ENCODE measurements around the gene PTHLH.

PTHLH gene

GRCh38 chr12:27998658-27999057 is 26.1 kb upstream of the PTHLH start:
- Histone ChIP-seq H3K9me3 (ENCODE audit: control insufficient read depth in 2 of 2, low read length in 2 of 2) (no peaks in the 10 kb centered on the region), H3K27ac (ENCODE audit: low read depth in 2 of 2, low read length in 2 of 2) (no peak overlapping the region), H3K4me3 (ENCODE audit: low read length in 2 of 2) (no peak overlapping the region), H3K9ac (ENCODE audit: low read depth in 1 of 2, low read length in 2 of 2) (no peak overlapping the region), H3K4me1 (ENCODE audit: control insufficient read depth in 2 of 2, insufficient read depth in 2 of 2, low read length in 2 of 2) (no peaks in the 10 kb centered on the region), H3K36me3 (ENCODE audit: control insufficient read depth in 2 of 2, insufficient read depth in 2 of 2, low read length in 2 of 2) (no peaks in the 10 kb centered on the region), H3K27me3 (ENCODE audit: control insufficient read depth in 2 of 2, insufficient read depth in 2 of 2, low read length in 2 of 2) (no peaks in the 10 kb centered on the region)

GRCh38 chr12:27998170-27998569 is 25.6 kb upstream of the PTHLH start:
- no peaks in the 10 kb centered on the region for H3K27me3 ChIP-seq (ENCODE audit: control insufficient read depth in 2 of 2, insufficient read depth in 2 of 2, low read length in 2 of 2)
- no peaks in the 10 kb centered on the region for H3K4me1 ChIP-seq (ENCODE audit: control insufficient read depth in 2 of 2, insufficient read depth in 2 of 2, low read length in 2 of 2)
- H3K4me3 ChIP-seq (ENCODE audit: low read length in 2 of 2): no peak overlapping the region
- no peak overlapping the region for H3K27ac ChIP-seq (ENCODE audit: low read depth in 2 of 2, low read length in 2 of 2)
- no peak overlapping the region for H3K9ac ChIP-seq (ENCODE audit: low read depth in 1 of 2, low read length in 2 of 2)
- no peaks in the 10 kb centered on the region for H3K36me3 ChIP-seq (ENCODE audit: control insufficient read depth in 2 of 2, insufficient read depth in 2 of 2, low read length in 2 of 2)
- no peaks in the 10 kb centered on the region for H3K9me3 ChIP-seq (ENCODE audit: control insufficient read depth in 2 of 2, low read length in 2 of 2)

- Histone ChIP-seq H3K27ac (ENCODE audit: low read depth in 2 of 2, low read length in 2 of 2) (no peak overlapping the region), H3K9me3 (ENCODE audit: control insufficient read depth in 2 of 2, low read length in 2 of 2) (no peaks in the 10 kb centered on the region), H3K27me3 (ENCODE audit: control insufficient read depth in 2 of 2, insufficient read depth in 2 of 2, low read length in 2 of 2) (no peaks in the 10 kb centered on the region), H3K4me1 (ENCODE audit: control insufficient read depth in 2 of 2, insufficient read depth in 2 of 2, low read length in 2 of 2) (no peaks in the 10 kb centered on the region), H3K9ac (ENCODE audit: low read depth in 1 of 2, low read length in 2 of 2) (no peak overlapping the region), H3K4me3 (ENCODE audit: low read length in 2 of 2) (no peak overlapping the region), H3K36me3 (ENCODE audit: control insufficient read depth in 2 of 2, insufficient read depth in 2 of 2, low read length in 2 of 2) (no peaks in the 10 kb centered on the region)
These were observed 24.2 kb upstream of the PTHLH start for GRCh38 chr12:27996761-27997160.

DNA sequence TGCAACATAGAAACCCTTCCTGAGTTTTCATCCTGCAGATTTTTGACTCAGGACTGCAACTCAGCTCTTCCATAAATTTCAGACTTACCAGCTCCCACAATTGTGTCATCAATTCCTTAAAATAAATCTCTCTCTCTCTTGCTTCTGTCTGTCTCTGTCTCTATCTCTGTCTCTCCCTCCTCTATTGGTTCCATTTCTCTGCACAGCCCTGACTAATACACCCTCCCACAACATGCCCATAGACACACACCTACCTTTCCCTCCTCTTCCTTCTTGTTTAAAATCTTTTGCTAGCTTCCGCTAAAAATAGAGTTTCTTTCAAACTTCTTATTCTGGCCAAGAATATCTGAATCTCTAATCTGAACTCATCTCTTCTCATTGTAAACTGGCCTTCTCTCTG is 22.9 kb upstream of the PTHLH start:
- no peak overlapping the region for H3K4me3 ChIP-seq (ENCODE audit: low read length in 2 of 2)
- H3K9me3 ChIP-seq (ENCODE audit: control insufficient read depth in 2 of 2, low read length in 2 of 2): peaks cover 0 to 3% of the 10 kb centered on the region in 2 donors
- H3K27ac ChIP-seq (ENCODE audit: low read depth in 2 of 2, low read length in 2 of 2): no peak overlapping the region
- no peak overlapping the region for H3K9ac ChIP-seq (ENCODE audit: low read depth in 1 of 2, low read length in 2 of 2)
- H3K36me3 ChIP-seq (ENCODE audit: control insufficient read depth in 2 of 2, insufficient read depth in 2 of 2, low read length in 2 of 2): no peaks in the 10 kb centered on the region
- no peaks in the 10 kb centered on the region for H3K4me1 ChIP-seq (ENCODE audit: control insufficient read depth in 2 of 2, insufficient read depth in 2 of 2, low read length in 2 of 2)
- no peaks in the 10 kb centered on the region for H3K27me3 ChIP-seq (ENCODE audit: control insufficient read depth in 2 of 2, insufficient read depth in 2 of 2, low read length in 2 of 2)

- no peaks in the 10 kb centered on the region for H3K27me3 ChIP-seq (ENCODE audit: control insufficient read depth in 2 of 2, insufficient read depth in 2 of 2, low read length in 2 of 2)
- H3K36me3 ChIP-seq (ENCODE audit: control insufficient read depth in 2 of 2, insufficient read depth in 2 of 2, low read length in 2 of 2): no peaks in the 10 kb centered on the region
- H3K9me3 ChIP-seq (ENCODE audit: control insufficient read depth in 2 of 2, low read length in 2 of 2): peaks cover 0 to 3% of the 10 kb centered on the region in 2 donors
- no peak overlapping the region for H3K4me3 ChIP-seq (ENCODE audit: low read length in 2 of 2)
- no peaks in the 10 kb centered on the region for H3K4me1 ChIP-seq (ENCODE audit: control insufficient read depth in 2 of 2, insufficient read depth in 2 of 2, low read length in 2 of 2)
- no peak overlapping the region for H3K27ac ChIP-seq (ENCODE audit: low read depth in 2 of 2, low read length in 2 of 2)
- no peak overlapping the region for H3K9ac ChIP-seq (ENCODE audit: low read depth in 1 of 2, low read length in 2 of 2)
These were observed 16.2 kb upstream of the PTHLH start for GRCh38 chr12:27988594-27989233.

DNA sequence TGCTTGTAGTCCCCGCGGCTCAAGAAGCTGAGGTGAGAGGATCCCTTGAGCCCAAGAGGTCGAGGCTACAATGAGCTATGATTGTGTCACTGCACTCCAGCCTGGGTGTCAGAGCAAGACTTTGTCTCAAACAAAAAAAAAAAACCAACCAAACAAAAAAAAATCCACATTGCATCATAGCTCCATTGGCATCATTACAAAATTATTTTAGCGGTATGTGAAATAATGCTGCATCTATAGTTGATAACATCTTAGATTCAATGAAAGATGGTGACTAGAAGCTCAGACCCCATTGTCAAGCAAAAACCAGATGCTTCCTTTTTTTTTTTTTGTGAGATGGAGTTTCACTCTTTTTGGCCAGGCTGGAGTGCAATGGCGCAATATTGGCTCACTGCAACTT is 14.8 kb upstream of the PTHLH start:
- Histone ChIP-seq H3K9me3 (ENCODE audit: control insufficient read depth in 2 of 2, low read length in 2 of 2) (peaks cover 0 to 3% of the 10 kb centered on the region in 2 donors), H3K9ac (ENCODE audit: low read depth in 1 of 2, low read length in 2 of 2) (no peak overlapping the region), H3K27ac (ENCODE audit: low read depth in 2 of 2, low read length in 2 of 2) (no peak overlapping the region), H3K27me3 (ENCODE audit: control insufficient read depth in 2 of 2, insufficient read depth in 2 of 2, low read length in 2 of 2) (no peaks in the 10 kb centered on the region), H3K36me3 (ENCODE audit: control insufficient read depth in 2 of 2, insufficient read depth in 2 of 2, low read length in 2 of 2) (no peaks in the 10 kb centered on the region), H3K4me1 (ENCODE audit: control insufficient read depth in 2 of 2, insufficient read depth in 2 of 2, low read length in 2 of 2) (no peaks in the 10 kb centered on the region), H3K4me3 (ENCODE audit: low read length in 2 of 2) (no peak overlapping the region)

GRCh38 chr12:27984275-27984674 is 11.7 kb upstream of the PTHLH start:
- H3K27ac ChIP-seq (ENCODE audit: low read depth in 2 of 2, low read length in 2 of 2): no peak overlapping the region
- no peak overlapping the region for H3K4me3 ChIP-seq (ENCODE audit: low read length in 2 of 2)
- no peak overlapping the region for H3K9ac ChIP-seq (ENCODE audit: low read depth in 1 of 2, low read length in 2 of 2)
- H3K36me3 ChIP-seq (ENCODE audit: control insufficient read depth in 2 of 2, insufficient read depth in 2 of 2, low read length in 2 of 2): no peaks in the 10 kb centered on the region
- H3K4me1 ChIP-seq (ENCODE audit: control insufficient read depth in 2 of 2, insufficient read depth in 2 of 2, low read length in 2 of 2): no peaks in the 10 kb centered on the region
- H3K27me3 ChIP-seq (ENCODE audit: control insufficient read depth in 2 of 2, insufficient read depth in 2 of 2, low read length in 2 of 2): no peaks in the 10 kb centered on the region
- H3K9me3 ChIP-seq (ENCODE audit: control insufficient read depth in 2 of 2, low read length in 2 of 2): no peaks in the 10 kb centered on the region

DNA sequence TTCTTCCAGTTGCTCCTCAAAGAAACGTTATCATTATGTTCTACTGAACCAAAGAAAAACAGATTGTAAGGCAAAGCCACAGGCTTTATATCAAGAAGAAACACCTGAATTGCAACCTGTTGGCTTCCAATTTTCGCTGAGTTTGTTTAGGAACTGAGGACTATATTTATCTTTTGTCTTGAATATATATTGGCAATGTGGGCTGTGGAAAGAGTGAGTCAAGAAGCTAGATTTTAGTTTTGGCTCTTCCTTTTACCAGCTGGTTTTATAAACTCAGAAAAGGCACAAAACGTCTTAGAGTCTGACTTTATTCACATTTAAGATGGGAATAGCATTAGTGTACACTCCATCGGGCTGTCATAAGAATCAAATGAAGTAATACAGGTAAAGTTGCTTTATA is 10.4 kb upstream of the PTHLH start:
- Histone ChIP-seq H3K36me3 (ENCODE audit: control insufficient read depth in 2 of 2, insufficient read depth in 2 of 2, low read length in 2 of 2) (no peaks in the 10 kb centered on the region), H3K27me3 (ENCODE audit: control insufficient read depth in 2 of 2, insufficient read depth in 2 of 2, low read length in 2 of 2) (peaks cover 0 to 2% of the 10 kb centered on the region in 2 donors), H3K9me3 (ENCODE audit: control insufficient read depth in 2 of 2, low read length in 2 of 2) (no peaks in the 10 kb centered on the region), H3K27ac (ENCODE audit: low read depth in 2 of 2, low read length in 2 of 2) (no peak overlapping the region), H3K9ac (ENCODE audit: low read depth in 1 of 2, low read length in 2 of 2) (no peak overlapping the region), H3K4me3 (ENCODE audit: low read length in 2 of 2) (no peak overlapping the region), H3K4me1 (ENCODE audit: control insufficient read depth in 2 of 2, insufficient read depth in 2 of 2, low read length in 2 of 2) (no peaks in the 10 kb centered on the region)

DNA sequence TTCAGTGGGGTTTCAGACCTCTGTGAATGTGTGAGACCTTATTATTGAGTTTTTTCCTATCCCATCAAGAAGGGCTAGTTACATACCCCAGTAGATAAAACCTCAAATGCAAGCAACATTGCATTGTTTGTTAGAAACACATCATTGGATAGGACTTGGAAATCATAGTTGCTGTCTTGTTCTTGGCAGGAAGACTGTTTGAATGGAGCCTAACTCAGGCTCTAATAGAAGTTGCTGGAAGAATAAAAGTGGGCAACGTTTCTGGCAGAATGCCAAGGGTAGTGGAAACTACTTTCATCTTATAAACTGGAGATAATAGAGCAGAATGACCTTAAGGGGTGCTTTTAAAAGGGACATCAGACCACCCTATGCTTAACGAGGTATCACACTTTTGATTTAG is 9.9 kb upstream of the PTHLH start:
- no peak overlapping the region for H3K4me3 ChIP-seq (ENCODE audit: low read length in 2 of 2)
- no peaks in the 10 kb centered on the region for H3K36me3 ChIP-seq (ENCODE audit: control insufficient read depth in 2 of 2, insufficient read depth in 2 of 2, low read length in 2 of 2)
- no peaks in the 10 kb centered on the region for H3K9me3 ChIP-seq (ENCODE audit: control insufficient read depth in 2 of 2, low read length in 2 of 2)
- no peaks in the 10 kb centered on the region for H3K4me1 ChIP-seq (ENCODE audit: control insufficient read depth in 2 of 2, insufficient read depth in 2 of 2, low read length in 2 of 2)
- H3K9ac ChIP-seq (ENCODE audit: low read depth in 1 of 2, low read length in 2 of 2): no peak overlapping the region
- H3K27ac ChIP-seq (ENCODE audit: low read depth in 2 of 2, low read length in 2 of 2): no peak overlapping the region
- H3K27me3 ChIP-seq (ENCODE audit: control insufficient read depth in 2 of 2, insufficient read depth in 2 of 2, low read length in 2 of 2): peaks cover 0 to 3% of the 10 kb centered on the region in 2 donors

DNA sequence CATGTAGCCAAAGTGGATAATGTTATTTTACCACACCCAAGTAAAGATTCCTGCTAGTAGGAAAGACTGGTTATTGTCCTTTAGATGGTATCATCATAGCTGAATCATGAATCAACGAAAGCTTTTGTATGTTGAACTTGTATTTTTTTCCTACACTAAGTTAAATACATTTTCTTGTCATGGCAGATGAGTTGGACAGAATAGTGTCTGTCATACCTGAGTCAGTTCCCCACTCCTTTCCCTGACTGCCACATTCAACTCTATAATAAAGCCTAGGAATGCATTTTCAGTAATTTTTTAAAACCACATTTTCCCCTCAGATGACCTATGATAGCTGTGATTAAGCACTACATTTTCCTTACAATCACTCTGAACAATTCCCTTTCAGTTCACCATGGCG is 9.3 kb upstream of the PTHLH start:
- Histone ChIP-seq H3K36me3 (ENCODE audit: control insufficient read depth in 2 of 2, insufficient read depth in 2 of 2, low read length in 2 of 2) (no peaks in the 10 kb centered on the region), H3K4me3 (ENCODE audit: low read length in 2 of 2) (no peak overlapping the region), H3K27me3 (ENCODE audit: control insufficient read depth in 2 of 2, insufficient read depth in 2 of 2, low read length in 2 of 2) (peaks cover 0 to 3% of the 10 kb centered on the region in 2 donors), H3K4me1 (ENCODE audit: control insufficient read depth in 2 of 2, insufficient read depth in 2 of 2, low read length in 2 of 2) (no peaks in the 10 kb centered on the region), H3K9me3 (ENCODE audit: control insufficient read depth in 2 of 2, low read length in 2 of 2) (no peaks in the 10 kb centered on the region), H3K9ac (ENCODE audit: low read depth in 1 of 2, low read length in 2 of 2) (no peak overlapping the region), H3K27ac (ENCODE audit: low read depth in 2 of 2, low read length in 2 of 2) (no peak overlapping the region)

- Histone ChIP-seq H3K27me3 (ENCODE audit: control insufficient read depth in 2 of 2, insufficient read depth in 2 of 2, low read length in 2 of 2) (peaks cover 15 to 16% of the 10 kb centered on the region in 2 donors), H3K9me3 (ENCODE audit: control insufficient read depth in 2 of 2, low read length in 2 of 2) (no peaks in the 10 kb centered on the region), H3K9ac (ENCODE audit: low read depth in 1 of 2, low read length in 2 of 2) (no peak overlapping the region), H3K27ac (ENCODE audit: low read depth in 2 of 2, low read length in 2 of 2) (no peak overlapping the region), H3K36me3 (ENCODE audit: control insufficient read depth in 2 of 2, insufficient read depth in 2 of 2, low read length in 2 of 2) (no peaks in the 10 kb centered on the region), H3K4me1 (ENCODE audit: control insufficient read depth in 2 of 2, insufficient read depth in 2 of 2, low read length in 2 of 2) (peaks cover 0 to 2% of the 10 kb centered on the region in 2 donors), H3K4me3 (ENCODE audit: low read length in 2 of 2) (no peak overlapping the region)
These were observed 6.6 kb upstream of the PTHLH start for GRCh38 chr12:27979145-27979544.

All from mucosa of rectum (tissue), 2 donors.